HepG2 (cell line): ENCODE data around the gene PTPN18. TPM values are rescaled to one million over a fixed set of nuclear protein-coding genes. Genes with fewer than 3 reads are reported as not detected.

ENCODE experiments used
- AHDC1 ChIP-seq: sonication (generic); formaldehyde crosslinking; IDR thresholded peaks from 2 replicates; pipeline ENCODE4 v1.5.1; 2020; ENCODE audit warnings: mild to moderate bottlenecking, missing genetic modification reagents, borderline replicate concordance
- CAMTA2 ChIP-seq: sonication (generic); formaldehyde crosslinking; IDR thresholded peaks from 2 replicates; pipeline ENCODE4 v1.4.0; 2020; ENCODE audit warnings: mild to moderate bottlenecking, missing genetic modification reagents, borderline replicate concordance
- CREBL2 ChIP-seq: sonication (generic); formaldehyde crosslinking; IDR thresholded peaks from 2 replicates; pipeline ENCODE4 v1.8.1; 2023; ENCODE audit warnings: missing genetic modification reagents, mild to moderate bottlenecking, borderline replicate concordance
- EEA1 ChIP-seq: sonication (generic); formaldehyde crosslinking; IDR thresholded peaks from 2 replicates; pipeline ENCODE4 v1.5.1; 2020; ENCODE audit warnings: mild to moderate bottlenecking, missing genetic modification reagents, borderline replicate concordance
- KDM4B ChIP-seq: sonication (generic); formaldehyde crosslinking; IDR thresholded peaks from 2 replicates; pipeline ENCODE4 v1.4.0; 2020; ENCODE audit warnings: missing genetic modification reagents
- KLF11 ChIP-seq: IDR thresholded peaks from 2 replicates; pipeline ENCODE4 v1.6.1; 2016; ENCODE audit warnings: missing compliant biosample characterization
- KLF6 ChIP-seq: IDR thresholded peaks from 2 replicates; pipeline ENCODE4 v1.8.0; 2016; ENCODE audit warnings: missing biosample characterization, missing genetic modification reagents
- NFATC3 ChIP-seq: sonication (generic); formaldehyde crosslinking; IDR thresholded peaks from 2 replicates; pipeline ENCODE4 v1.5.1; 2020; ENCODE audit warnings: mild to moderate bottlenecking, missing genetic modification reagents
- POLR2AphosphoS2 ChIP-seq: IDR thresholded peaks from 2 replicates; pipeline ENCODE4 v1.6.1; 2011; ENCODE audit warnings: low read depth, low read length, improper control_type of control experiment
- ZBTB34 ChIP-seq: sonication (generic); formaldehyde crosslinking; IDR thresholded peaks from 2 replicates; pipeline ENCODE4 v1.8.0; 2022; ENCODE audit warnings: mild to moderate bottlenecking, missing genetic modification reagents
- ZBTB37 ChIP-seq: sonication (generic); formaldehyde crosslinking; IDR thresholded peaks from 2 replicates; pipeline ENCODE4 v1.4.0; 2020; ENCODE audit warnings: mild to moderate bottlenecking, missing genetic modification reagents
- ZNF430 ChIP-seq: sonication (generic); formaldehyde crosslinking; IDR thresholded peaks from 2 replicates; pipeline ENCODE4 v1.9.0; 2021; ENCODE audit warnings: mild to moderate bottlenecking, missing genetic modification reagents
- polyA plus RNA-seq, 8 experiments: library from polyadenylated mRNA; depleted of rRNA in 3 of 8; stranded (reverse) in 7 of 8; unstranded in 1 of 8; fragments of >200 nt; fragmentation: Illumina TruSeq in 4 of 8; extraction: Trizol in 4 of 8; gene quantifications; 2 replicates each; pipeline versions ENCODE4 v1.2.1 to v1.2.3, GENCODE V29; 2011 to 2016; ENCODE audit warnings: low read depth in 4 of 8, missing spikeins in 1 of 8, mixed read lengths in 1 of 8; ENCODE audit not compliant: insufficient read depth in 1 of 8
- total RNA-seq, 5 experiments: library from RNA; depleted of rRNA; stranded (reverse); fragments of >200 nt; fragmentation: Illumina TruSeq; extraction: Trizol; gene quantifications; 2 replicates each; pipeline ENCODE4 v1.2.3, GENCODE V29; 2016; ENCODE audit warnings: low read depth in 1 of 5
- TF ChIP-seq, protein P1 (sequence below): IDR thresholded peaks from 2 replicates; pipeline ENCODE4 v1.6.1; 2018; ENCODE audit warnings: missing genetic modification reagents, mild to moderate bottlenecking, missing compliant biosample characterization
- TF ChIP-seq, protein P2 (sequence below): IDR thresholded peaks from 2 replicates; pipeline ENCODE4 v1.6.1; 2016; ENCODE audit warnings: low read depth, control low read depth
- TF ChIP-seq, protein P3 (sequence below): sonication (generic); formaldehyde crosslinking; IDR thresholded peaks from 2 replicates; pipeline ENCODE4 v1.4.0; 2020; ENCODE audit warnings: low read depth, mild to moderate bottlenecking, missing genetic modification reagents

Gene PTPN18
- total and polyA plus RNA-seq, 2 of the 13 experiments (the other 11 are each of a cell fraction or from before 2014, with no cell fraction given): 14.8 to 39.6 TPM

DNA sequence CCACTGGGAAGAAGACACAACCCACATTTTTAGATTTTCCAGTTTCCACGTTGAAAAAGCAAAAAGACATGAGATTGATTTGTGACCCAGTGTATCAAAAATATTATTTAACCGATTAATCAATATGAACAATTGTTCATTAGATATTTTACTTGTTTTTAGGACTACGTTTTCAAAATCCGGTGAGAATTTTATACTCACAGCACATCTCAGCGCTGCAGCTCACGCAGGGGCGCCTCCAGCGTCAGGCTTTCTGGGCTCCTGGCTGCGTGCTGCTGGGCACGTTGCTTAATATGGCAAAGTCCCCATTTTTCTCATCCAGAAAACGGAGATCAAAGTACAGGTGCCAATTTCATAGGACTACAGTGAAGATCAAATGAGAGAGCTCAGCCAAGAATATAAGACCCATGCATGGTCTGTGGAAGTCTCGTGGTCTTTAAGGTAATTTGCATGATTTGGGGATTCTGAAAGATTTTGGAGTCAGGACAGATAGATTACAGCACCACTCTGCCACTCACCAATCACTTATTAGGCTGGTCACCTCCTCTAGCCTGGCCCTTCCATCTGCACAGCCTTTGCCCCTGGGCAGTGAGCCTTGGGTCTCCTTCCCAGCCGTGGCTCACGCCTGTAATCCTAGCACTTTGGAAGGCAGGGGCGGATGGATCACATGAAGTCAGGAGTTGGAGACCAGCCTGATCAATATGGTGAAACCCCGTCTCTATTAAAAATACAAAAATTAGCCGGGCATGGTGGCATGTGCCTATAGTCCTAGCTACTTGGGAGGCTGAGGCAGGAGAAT, 36.2 kb downstream of the PTPN18 start (continued):
- TF ChIP-seq, protein P1, sequence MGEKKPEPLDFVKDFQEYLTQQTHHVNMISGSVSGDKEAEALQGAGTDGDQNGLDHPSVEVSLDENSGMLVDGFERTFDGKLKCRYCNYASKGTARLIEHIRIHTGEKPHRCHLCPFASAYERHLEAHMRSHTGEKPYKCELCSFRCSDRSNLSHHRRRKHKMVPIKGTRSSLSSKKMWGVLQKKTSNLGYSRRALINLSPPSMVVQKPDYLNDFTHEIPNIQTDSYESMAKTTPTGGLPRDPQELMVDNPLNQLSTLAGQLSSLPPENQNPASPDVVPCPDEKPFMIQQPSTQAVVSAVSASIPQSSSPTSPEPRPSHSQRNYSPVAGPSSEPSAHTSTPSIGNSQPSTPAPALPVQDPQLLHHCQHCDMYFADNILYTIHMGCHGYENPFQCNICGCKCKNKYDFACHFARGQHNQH: peak; percentile 9
- TF ChIP-seq EEA1 (CRISPR knock-in tag): no peak
- no peak for TF ChIP-seq ZNF430 (CRISPR knock-in tag)
- no peak for TF ChIP-seq NFATC3 (CRISPR knock-in tag)
- TF ChIP-seq, protein P2, sequence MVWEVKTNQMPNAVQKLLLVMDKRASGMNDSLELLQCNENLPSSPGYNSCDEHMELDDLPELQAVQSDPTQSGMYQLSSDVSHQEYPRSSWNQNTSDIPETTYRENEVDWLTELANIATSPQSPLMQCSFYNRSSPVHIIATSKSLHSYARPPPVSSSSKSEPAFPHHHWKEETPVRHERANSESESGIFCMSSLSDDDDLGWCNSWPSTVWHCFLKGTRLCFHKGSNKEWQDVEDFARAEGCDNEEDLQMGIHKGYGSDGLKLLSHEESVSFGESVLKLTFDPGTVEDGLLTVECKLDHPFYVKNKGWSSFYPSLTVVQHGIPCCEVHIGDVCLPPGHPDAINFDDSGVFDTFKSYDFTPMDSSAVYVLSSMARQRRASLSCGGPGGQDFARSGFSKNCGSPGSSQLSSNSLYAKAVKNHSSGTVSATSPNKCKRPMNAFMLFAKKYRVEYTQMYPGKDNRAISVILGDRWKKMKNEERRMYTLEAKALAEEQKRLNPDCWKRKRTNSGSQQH (CRISPR knock-in tag): 0 out of 2 replicates have a peak, but pooled peaks have one; percentile 56
- TF ChIP-seq KDM4B (CRISPR knock-in tag): no peak
- TF ChIP-seq KLF6 (CRISPR knock-in tag): no peak
- TF ChIP-seq ZBTB37 (CRISPR knock-in tag): 0 out of 2 replicates have a peak, but pooled peaks have one; percentile 63
- TF ChIP-seq, protein P3, sequence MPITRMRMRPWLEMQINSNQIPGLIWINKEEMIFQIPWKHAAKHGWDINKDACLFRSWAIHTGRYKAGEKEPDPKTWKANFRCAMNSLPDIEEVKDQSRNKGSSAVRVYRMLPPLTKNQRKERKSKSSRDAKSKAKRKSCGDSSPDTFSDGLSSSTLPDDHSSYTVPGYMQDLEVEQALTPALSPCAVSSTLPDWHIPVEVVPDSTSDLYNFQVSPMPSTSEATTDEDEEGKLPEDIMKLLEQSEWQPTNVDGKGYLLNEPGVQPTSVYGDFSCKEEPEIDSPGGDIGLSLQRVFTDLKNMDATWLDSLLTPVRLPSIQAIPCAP (CRISPR knock-in tag): no peak
- peak; percentile 41; the same call in 1 of the 2 replicates for TF ChIP-seq AHDC1 (CRISPR knock-in tag)
- TF ChIP-seq CREBL2 (CRISPR knock-in tag): no peak
- TF ChIP-seq ZBTB34 (CRISPR knock-in tag): no peak
- no peak for TF ChIP-seq CAMTA2
- TF ChIP-seq POLR2AphosphoS2: no peak
- 0 out of 2 replicates have a peak, but pooled peaks have one; percentile 6 for TF ChIP-seq KLF11
